C4-2B (cell line): ENCODE measurements around the gene LPCAT2.

Experiments used
- ZFX ChIP-seq: fragments of 450-650 bp; IDR thresholded peaks from 2 replicates; pipeline ENCODE4 v1.6.1; 2017
- TF ChIP-seq, protein P1 (sequence below): fragments of 450-650 bp; conservative IDR thresholded peaks from 2 replicates; pipeline ENCODE4 v1.5.1; 2017; ENCODE audit warnings: mild to moderate bottlenecking

DNA sequence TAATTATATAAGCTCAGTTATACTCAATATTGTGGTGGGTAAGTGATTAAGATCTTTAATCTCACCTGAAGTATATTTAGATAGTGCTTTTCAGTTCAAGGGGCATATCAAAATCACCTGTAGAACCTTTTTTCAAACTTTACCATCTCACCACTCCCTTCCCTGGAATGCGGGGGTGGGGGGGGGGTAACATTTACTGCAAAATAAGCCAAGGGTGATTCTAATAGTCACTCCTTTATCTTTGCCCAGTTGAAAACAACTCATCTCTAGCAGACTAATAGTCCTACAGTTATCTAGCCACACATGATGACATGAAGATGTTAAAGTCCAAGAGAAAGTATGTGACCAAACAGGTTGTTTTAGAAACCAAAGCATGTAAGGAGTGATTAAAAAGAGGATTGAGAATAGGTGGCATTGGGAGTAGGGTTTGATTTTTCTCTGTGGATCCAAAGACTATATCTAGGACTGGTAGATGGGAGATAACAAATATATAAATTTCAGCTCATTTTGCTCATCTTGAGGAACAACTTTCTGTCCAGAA, 21.5 kb downstream of the LPCAT2 start:
- TF ChIP-seq, protein P1, sequence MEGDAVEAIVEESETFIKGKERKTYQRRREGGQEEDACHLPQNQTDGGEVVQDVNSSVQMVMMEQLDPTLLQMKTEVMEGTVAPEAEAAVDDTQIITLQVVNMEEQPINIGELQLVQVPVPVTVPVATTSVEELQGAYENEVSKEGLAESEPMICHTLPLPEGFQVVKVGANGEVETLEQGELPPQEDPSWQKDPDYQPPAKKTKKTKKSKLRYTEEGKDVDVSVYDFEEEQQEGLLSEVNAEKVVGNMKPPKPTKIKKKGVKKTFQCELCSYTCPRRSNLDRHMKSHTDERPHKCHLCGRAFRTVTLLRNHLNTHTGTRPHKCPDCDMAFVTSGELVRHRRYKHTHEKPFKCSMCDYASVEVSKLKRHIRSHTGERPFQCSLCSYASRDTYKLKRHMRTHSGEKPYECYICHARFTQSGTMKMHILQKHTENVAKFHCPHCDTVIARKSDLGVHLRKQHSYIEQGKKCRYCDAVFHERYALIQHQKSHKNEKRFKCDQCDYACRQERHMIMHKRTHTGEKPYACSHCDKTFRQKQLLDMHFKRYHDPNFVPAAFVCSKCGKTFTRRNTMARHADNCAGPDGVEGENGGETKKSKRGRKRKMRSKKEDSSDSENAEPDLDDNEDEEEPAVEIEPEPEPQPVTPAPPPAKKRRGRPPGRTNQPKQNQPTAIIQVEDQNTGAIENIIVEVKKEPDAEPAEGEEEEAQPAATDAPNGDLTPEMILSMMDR, result no peak
- TF ChIP-seq ZFX, result no peak
